Effector memory CD4-positive, alpha-beta T cell (primary cell): ENCODE measurements around the gene SH3BGRL3.
"Not testable (repeated sequence)": the region's sequence is repeated elsewhere in the genome, so short reads cannot be mapped to it uniquely, and the experiment has no call there.

Source experiments
- DNase-seq, 3 donors: peaks; one replicate each; pipeline ENCODE4 v3.0.0-alpha.2; 2020
- H3K27ac ChIP-seq: 2 replicates; pipeline ENCODE4 v1.7.0; 2013; ENCODE audit warnings: mild to moderate bottlenecking, low read length, moderate library complexity; ENCODE audit not compliant: insufficient read depth, poor library complexity, severe bottlenecking
- H3K27me3 ChIP-seq: replicated peaks from 2 replicates; pipeline ENCODE4 v1.7.0; 2013; ENCODE audit warnings: mild to moderate bottlenecking, low read length; ENCODE audit not compliant: insufficient read depth, control insufficient read depth, poor library complexity, severe bottlenecking
- H3K36me3 ChIP-seq: 2 replicates; pipeline ENCODE4 v1.7.0; 2013; ENCODE audit warnings: mild to moderate bottlenecking, low read length, moderate library complexity; ENCODE audit not compliant: control insufficient read depth, insufficient read depth
- H3K4me1 ChIP-seq: 2 replicates; pipeline ENCODE4 v1.7.0; 2013; ENCODE audit warnings: low read length, mild to moderate bottlenecking; ENCODE audit not compliant: control insufficient read depth, insufficient read depth, poor library complexity, severe bottlenecking
- H3K4me3 ChIP-seq: 2 replicates; pipeline ENCODE4 v1.7.0; 2013; ENCODE audit warnings: low read length, low read depth, mild to moderate bottlenecking; ENCODE audit not compliant: insufficient read depth, poor library complexity, severe bottlenecking
- H3K9me3 ChIP-seq: 2 replicates; pipeline ENCODE4 v1.7.0; 2013; ENCODE audit warnings: mild to moderate bottlenecking, low read length, moderate library complexity; ENCODE audit not compliant: control insufficient read depth

The SH3BGRL3 gene

GRCh38 chr1:26290122-26290881 lies 10.4 kb downstream of the SH3BGRL3 start:
- no peaks in the 10 kb centered on the region for H3K27me3 ChIP-seq
- no peak overlapping the region for H3K4me3 ChIP-seq
- H3K4me1 ChIP-seq, result peaks cover 69% of the 10 kb centered on the region
- peak overlapping the region; percentile 89 for H3K27ac ChIP-seq
- no peak for DNase-seq
- no peaks in the 10 kb centered on the region for H3K36me3 ChIP-seq
- no peaks in the 10 kb centered on the region for H3K9me3 ChIP-seq

- Histone ChIP-seq H3K9me3 (no peaks in the 10 kb centered on the region), H3K27me3 (no peaks in the 10 kb centered on the region), H3K36me3 (no peaks in the 10 kb centered on the region), H3K4me1 (peaks cover 64% of the 10 kb centered on the region), H3K27ac (peak overlapping the region; percentile 89), H3K4me3 (no peak overlapping the region)
- DNase-seq, result no peak
These were observed 11.0 kb downstream of the SH3BGRL3 start for GRCh38 chr1:26290882-26291261.

GRCh38 chr1:26291433-26291832 lies 11.5 kb downstream of the SH3BGRL3 start:
- no peaks in the 10 kb centered on the region for H3K27me3 ChIP-seq
- no peak for DNase-seq
- H3K9me3 ChIP-seq, result no peaks in the 10 kb centered on the region
- H3K36me3 ChIP-seq, result no peaks in the 10 kb centered on the region
- H3K27ac ChIP-seq, result peak overlapping the region; percentile 89
- H3K4me1 ChIP-seq, result peaks cover 58% of the 10 kb centered on the region
- no peak overlapping the region for H3K4me3 ChIP-seq

GRCh38 chr1:26291939-26292338 lies 12.1 kb downstream of the SH3BGRL3 start:
- no peak overlapping the region for H3K4me3 ChIP-seq
- DNase-seq, result no peak
- H3K4me1 ChIP-seq, result peaks cover 53% of the 10 kb centered on the region
- H3K9me3 ChIP-seq, result no peaks in the 10 kb centered on the region
- no peaks in the 10 kb centered on the region for H3K27me3 ChIP-seq
- H3K27ac ChIP-seq, result peak overlapping the region; percentile 51
- no peaks in the 10 kb centered on the region for H3K36me3 ChIP-seq

- peaks cover 45% of the 10 kb centered on the region for H3K4me1 ChIP-seq
- H3K36me3 ChIP-seq, result not testable (repeated sequence)
These were observed 12.8 kb downstream of the SH3BGRL3 start for GRCh38 chr1:26292735-26293134.

GRCh38 chr1:26293911-26294463 lies 14.1 kb downstream of the SH3BGRL3 start:
- Histone ChIP-seq H3K36me3 (no peaks in the 10 kb centered on the region), H3K4me1 (peaks cover 32% of the 10 kb centered on the region), H3K9me3 (no peaks in the 10 kb centered on the region), H3K27ac (no peak overlapping the region), H3K27me3 (no peaks in the 10 kb centered on the region), H3K4me3 (no peak overlapping the region)
- DNase-seq, result no peak

More at GRCh38 chr1:26292735-26293134, 12.8 kb downstream of the SH3BGRL3 start:
- not testable (repeated sequence) for DNase-seq, H3K9me3 ChIP-seq, H3K27me3 ChIP-seq, H3K4me3 ChIP-seq
- peak overlapping the region; percentile 15 for H3K27ac ChIP-seq

GRCh38 chr1:26295194-26296138 lies 15.6 kb downstream of the SH3BGRL3 start:
- no peak overlapping the region for H3K27ac ChIP-seq
- no peak for DNase-seq
- no peaks in the 10 kb centered on the region for H3K27me3 ChIP-seq
- H3K36me3 ChIP-seq, result no peaks in the 10 kb centered on the region
- no peaks in the 10 kb centered on the region for H3K9me3 ChIP-seq
- no peak overlapping the region for H3K4me3 ChIP-seq
- H3K4me1 ChIP-seq, result peaks cover 18% of the 10 kb centered on the region

- Histone ChIP-seq H3K27ac (no peak overlapping the region), H3K27me3 (no peaks in the 10 kb centered on the region), H3K4me1 (peaks cover 13% of the 10 kb centered on the region), H3K36me3 (no peaks in the 10 kb centered on the region), H3K4me3 (no peak overlapping the region), H3K9me3 (no peaks in the 10 kb centered on the region)
- no peak for DNase-seq
These were observed 16.6 kb downstream of the SH3BGRL3 start for GRCh38 chr1:26296340-26297056.

GRCh38 chr1:26297057-26297790 lies 17.3 kb downstream of the SH3BGRL3 start:
- H3K4me1 ChIP-seq, result peaks cover 6% of the 10 kb centered on the region
- H3K4me3 ChIP-seq, result no peak overlapping the region
- no peaks in the 10 kb centered on the region for H3K9me3 ChIP-seq
- H3K27ac ChIP-seq, result no peak overlapping the region
- DNase-seq, result no peak
- no peaks in the 10 kb centered on the region for H3K27me3 ChIP-seq
- H3K36me3 ChIP-seq, result no peaks in the 10 kb centered on the region
